Activated CD8-positive, alpha-beta memory T cell treated with anti-CD3 and anti-CD28 coated beads for 24 hours (primary cell): ENCODE data around the gene AGTPBP1.

Experiments used
- DNase-seq: peaks from one replicate; pipeline ENCODE4 v3.0.0-alpha.2; 2020

The AGTPBP1 gene

DNA sequence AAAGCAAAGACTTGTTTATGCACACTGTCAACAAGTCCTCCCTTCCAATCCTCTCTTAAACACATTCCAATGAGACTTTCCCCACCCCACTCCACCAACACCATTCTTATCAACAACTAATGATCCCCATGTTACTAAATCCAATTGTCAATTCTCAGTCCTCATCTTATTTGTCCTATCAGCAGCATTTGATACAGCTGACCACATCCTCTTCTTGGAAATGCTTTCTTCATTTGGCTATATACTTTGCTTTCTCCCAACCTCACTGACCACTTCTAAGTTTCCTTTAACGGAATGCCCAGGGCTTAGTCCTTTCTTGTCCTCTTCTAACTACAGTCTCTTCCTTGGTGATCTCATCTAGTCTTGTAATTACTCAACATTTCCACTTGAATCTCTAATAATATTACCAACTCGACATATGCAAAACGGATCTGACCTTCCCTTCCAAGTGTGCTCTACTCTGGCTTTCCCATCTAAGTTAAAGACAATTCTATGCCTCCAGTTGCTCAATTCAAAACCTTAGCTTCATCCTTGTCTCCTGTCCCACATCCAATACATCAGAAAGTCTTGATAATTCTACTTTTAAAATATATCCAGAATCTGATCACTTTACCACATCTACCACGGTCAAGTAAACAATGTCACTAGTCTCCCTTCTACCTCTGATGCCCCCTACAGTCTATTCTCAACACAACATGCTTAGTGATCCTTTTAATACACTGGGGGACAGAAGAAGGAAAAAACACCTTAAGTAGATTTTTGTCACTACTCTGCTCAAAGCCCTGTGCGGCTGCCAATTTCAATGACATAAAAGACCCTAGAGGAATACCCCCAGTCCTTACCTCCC, 25.5 kb downstream of the AGTPBP1 start:
- DNase-seq: no peak

DNA sequence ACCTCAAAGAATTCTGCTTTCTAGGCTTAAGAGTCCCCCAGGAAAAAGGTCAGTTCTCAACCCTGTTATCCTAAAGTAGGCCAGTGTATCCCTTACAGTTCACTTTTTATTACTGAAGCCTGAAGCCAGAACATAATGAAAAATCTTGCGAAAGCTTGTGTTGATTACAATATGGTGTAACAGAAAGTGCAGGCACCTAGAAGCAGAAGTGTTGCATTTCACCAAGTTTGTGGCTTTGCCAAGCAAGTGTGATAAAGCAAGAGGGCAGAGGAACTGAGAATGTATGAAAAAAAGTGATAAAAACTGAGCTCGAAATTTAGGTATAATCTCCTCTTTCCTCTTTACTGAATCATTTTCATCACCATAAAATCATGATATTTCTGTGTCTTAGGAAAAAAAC, 26.2 kb downstream of the AGTPBP1 start:
- DNase-seq: no peak

GRCh38 chr9:85713897-85714296, 27.9 kb downstream of the AGTPBP1 start:
- DNase-seq: no peak

DNA sequence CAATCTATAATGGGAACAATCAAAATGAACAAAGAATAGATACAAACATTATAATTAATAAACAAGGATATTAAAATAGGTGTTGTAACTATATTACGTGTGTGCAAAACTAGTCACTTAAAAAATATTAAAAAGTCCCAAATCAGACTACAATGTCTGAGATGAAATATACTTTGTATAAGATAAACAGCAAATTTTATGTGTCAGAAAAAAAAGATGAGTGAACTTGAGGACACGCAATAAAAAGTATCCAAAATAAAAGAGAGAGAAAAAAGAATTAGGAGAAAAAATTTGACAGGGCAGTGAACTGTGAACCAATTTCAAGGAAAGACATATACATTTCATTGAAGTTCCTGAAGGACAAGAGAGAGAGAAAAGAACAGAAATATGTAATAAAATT, 37.0 kb downstream of the AGTPBP1 start:
- no peak for DNase-seq

DNA sequence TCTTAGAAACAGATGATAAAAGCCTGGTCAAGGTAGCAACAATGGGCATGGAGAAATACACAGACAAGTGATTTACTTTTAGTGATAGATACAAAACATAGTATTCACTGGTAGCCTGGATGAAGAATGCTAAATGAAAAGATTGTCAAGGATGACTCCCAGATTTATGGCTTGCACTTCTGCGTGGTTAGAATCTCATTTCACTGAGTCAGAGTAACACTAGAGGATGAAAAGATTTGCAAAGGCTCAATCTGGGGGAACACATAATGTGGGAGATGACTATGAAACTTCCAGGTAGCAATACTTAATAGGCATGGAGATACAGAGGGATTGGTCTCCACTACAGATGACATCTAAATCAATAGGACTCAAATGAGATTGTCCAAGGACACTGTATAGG, 38.4 kb downstream of the AGTPBP1 start:
- no peak for DNase-seq

GRCh38 chr9:85702726-85703289, 38.9 kb downstream of the AGTPBP1 start:
- no peak for DNase-seq

GRCh38 chr9:85702191-85702590, 39.6 kb downstream of the AGTPBP1 start:
- no peak for DNase-seq

DNA sequence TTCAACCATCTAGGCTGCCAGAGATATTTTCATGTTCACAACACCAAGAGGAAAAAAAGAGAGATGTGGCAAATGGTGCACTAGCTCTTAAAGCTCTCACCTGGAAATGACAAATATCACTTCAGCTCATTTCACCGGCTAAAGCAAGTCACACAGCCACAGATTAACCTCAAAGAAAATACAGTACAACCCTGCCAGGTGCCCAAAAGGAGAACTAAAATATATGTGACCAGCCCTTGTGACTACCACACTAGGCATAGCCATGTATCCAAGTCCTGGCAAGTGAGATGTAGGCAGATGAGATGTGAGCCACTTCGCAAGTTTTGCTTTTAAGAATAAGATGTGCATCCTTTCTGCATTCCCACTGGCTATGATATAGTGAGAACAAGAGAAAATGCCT, 41.4 kb downstream of the AGTPBP1 start:
- DNase-seq: no peak

- no peak for DNase-seq
Measured at GRCh38 chr9:85688361-85688760, 53.4 kb downstream of the AGTPBP1 start.

GRCh38 chr9:85685081-85685480, 56.7 kb downstream of the AGTPBP1 start:
- no peak for DNase-seq

DNA sequence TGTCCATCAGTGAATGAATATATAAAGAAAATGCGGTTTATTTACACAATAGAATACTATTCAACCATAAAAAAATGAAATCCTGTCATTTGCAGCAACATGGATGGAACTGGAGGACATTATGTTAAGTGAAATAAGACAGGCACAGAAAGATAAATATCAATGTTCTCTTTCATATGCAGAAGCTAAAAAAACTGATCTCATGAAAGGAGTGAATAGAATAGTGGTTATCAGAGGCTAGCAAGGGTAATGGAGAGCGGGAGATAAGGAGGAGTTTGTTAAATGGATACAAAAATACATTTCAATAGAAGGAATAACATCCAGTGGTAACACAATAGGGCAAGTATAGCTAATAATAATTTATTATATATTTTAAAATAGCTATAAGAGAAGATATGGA, 65.0 kb downstream of the AGTPBP1 start:
- DNase-seq: no peak

GRCh38 chr9:85667374-85667773, 74.4 kb downstream of the AGTPBP1 start:
- DNase-seq: no peak

- no peak for DNase-seq
Measured at GRCh38 chr9:85666086-85666485, 75.7 kb downstream of the AGTPBP1 start.

- DNase-seq: no peak
Measured at GRCh38 chr9:85662573-85662972, 79.2 kb downstream of the AGTPBP1 start.

DNA sequence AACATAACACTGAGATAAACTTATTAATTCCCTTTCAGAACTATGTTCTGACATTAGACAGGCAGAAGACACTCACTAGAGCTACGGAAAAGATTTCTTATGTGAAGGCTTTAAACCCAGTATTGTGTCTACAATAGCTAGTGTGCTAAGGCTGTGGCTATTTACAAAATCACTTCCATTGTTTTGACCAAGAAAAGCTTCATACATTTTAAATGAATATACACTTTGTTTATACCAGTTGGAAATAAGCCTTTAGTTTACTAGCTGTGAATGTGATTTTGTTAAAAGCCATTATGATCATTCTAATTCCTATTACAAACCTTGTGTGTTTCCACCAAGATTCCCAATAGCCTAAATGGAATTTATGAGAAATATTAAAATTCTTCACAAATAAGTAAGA, 83.0 kb downstream of the AGTPBP1 start:
- DNase-seq: no peak

DNA sequence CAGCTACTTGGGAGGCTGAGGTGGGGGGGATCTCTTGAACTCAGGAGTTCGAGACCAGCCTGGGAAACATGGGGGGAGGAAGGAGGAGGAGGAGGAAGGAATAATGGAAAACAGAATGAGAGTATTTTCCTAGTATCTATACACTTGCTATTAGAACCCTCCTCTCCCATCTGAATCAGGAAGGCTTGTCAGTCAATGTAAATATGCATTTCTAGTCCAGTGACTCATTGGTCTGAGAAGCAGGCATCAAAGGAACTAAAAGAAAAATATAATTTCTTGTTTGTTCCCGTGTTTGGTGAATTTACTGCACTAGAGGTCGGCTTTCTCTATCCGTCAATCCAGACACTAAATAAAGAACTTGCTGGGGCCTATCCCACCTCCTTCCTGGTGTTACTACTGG, 88.6 kb downstream of the AGTPBP1 start:
- no peak for DNase-seq

DNA sequence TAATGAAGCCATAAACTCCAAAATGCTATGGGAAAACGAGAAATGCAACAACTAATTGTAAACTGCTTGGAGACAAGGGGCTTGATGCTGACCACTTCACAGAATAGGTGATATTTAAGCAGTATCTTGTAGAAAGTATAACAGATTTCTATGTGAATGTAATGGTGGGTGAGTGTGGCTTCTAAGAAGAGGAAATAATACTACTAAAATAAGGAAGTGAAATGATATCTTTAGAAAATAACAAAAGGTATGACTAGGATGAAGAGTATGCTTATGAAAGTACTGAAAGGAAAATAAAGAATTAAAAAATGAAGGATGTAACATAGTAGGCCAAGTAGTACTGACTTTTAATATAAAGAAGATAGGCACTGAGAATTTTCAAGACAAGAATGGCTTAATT, 94.2 kb downstream of the AGTPBP1 start:
- DNase-seq: no peak

GRCh38 chr9:85645909-85646627, 95.7 kb downstream of the AGTPBP1 start:
- no peak for DNase-seq

GRCh38 chr9:85640425-85640824, 101.3 kb downstream of the AGTPBP1 start:
- DNase-seq: no peak

DNA sequence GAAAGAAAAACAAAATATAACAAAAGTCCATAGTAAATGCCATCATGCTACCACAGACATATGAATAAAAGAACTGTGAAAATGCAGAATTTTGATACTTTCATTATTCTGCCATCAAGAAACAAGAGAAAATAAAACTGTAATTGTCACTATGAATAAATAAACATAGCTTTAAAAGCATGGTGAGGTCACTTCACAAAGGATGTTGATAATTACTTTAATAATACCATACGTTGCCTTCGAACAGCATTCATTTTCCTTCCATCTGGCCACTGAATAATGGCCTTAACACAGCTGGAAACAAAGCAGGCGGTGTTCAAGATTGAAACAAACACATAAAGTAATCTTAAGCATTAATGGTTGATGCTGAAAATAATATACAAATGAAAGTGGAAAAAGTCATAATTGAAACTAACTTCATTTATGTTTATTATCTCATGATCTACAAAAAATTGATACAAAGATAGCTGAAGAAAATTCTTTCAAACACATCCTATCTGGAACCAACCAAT, 102.0 kb downstream of the AGTPBP1 start:
- no peak for DNase-seq

DNA sequence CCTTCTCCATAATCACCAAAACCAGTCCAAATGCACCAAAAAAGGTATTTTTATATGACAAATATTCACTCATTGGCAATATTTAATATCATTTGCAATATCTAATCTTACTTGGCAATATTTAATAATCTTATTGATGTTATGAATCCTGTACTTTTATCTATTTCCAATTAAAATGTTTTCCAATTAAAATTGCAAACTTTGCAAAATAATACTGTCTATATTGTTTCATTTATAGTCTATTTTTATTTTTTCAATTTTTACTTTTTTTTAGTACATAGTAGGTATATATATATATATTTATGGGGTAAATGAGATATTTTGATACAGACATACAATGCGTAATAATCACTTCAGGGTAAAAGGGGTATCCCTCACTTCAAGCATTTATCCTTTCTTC, 109.9 kb downstream of the AGTPBP1 start:
- no peak for DNase-seq

- no peak for DNase-seq
Measured at GRCh38 chr9:85630676-85631075, 111.1 kb downstream of the AGTPBP1 start.

GRCh38 chr9:85617141-85617670, 124.5 kb downstream of the AGTPBP1 start:
- no peak for DNase-seq

- DNase-seq: no peak
Measured at GRCh38 chr9:85615792-85616191, 126.0 kb downstream of the AGTPBP1 start.
